Spleen (tissue), 11 donors: ENCODE measurements around the gene DACH1. TPM values are rescaled to one million over a fixed set of nuclear protein-coding genes. Genes with fewer than 3 reads are reported as not detected.

Source experiments
- DNase-seq: peaks from one replicate; pipeline ENCODE4 v3.0.0-alpha.2; 2020
- H3K27ac ChIP-seq, 8 donors: fragments of 200-600 bp; sonication (generic) in 7 of 8; 1 replicate in 4 of 8; 2 replicates in 4 of 8; pipeline versions ENCODE4 v1.5.0 to v1.8.0; 2016 to 2021; ENCODE audit warnings: inconsistent platforms in 4 of 8, mild to moderate bottlenecking in 4 of 8, moderate library complexity in 1 of 8
- H3K27me3 ChIP-seq, 7 donors: fragments of 200-600 bp; sonication (generic) in 6 of 7; replicated peaks in 1 of 7; 1 replicate in 4 of 7; 2 replicates in 3 of 7; pipeline versions ENCODE4 v1.5.0 to v1.8.0; 2016 to 2021; ENCODE audit warnings: inconsistent platforms in 3 of 7, mild to moderate bottlenecking in 1 of 7
- H3K36me3 ChIP-seq, 6 donors: fragments of 200-600 bp; sonication (generic) in 5 of 6; 1 replicate in 4 of 6; 2 replicates in 2 of 6; pipeline versions ENCODE4 v1.5.0 to v1.8.0; 2016 to 2021; ENCODE audit warnings: inconsistent platforms in 2 of 6
- H3K4me1 ChIP-seq, 6 donors: fragments of 200-600 bp; sonication (generic) in 5 of 6; 1 replicate in 3 of 6; 2 replicates in 3 of 6; pipeline versions ENCODE4 v1.5.0 to v1.8.0; 2016 to 2021; ENCODE audit warnings: inconsistent platforms in 3 of 6
- H3K4me3 ChIP-seq, 8 donors: fragments of 200-600 bp; sonication (generic) in 7 of 8; 1 replicate in 4 of 8; 2 replicates in 4 of 8; pipeline versions ENCODE4 v1.5.0 to v1.8.0; 2016 to 2021; ENCODE audit warnings: inconsistent platforms in 4 of 8, mild to moderate bottlenecking in 4 of 8, moderate library complexity in 2 of 8
- H3K9me3 ChIP-seq, 8 donors: fragments of 200-600 bp; sonication (generic) in 7 of 8; 1 replicate in 4 of 8; 2 replicates in 4 of 8; pipeline versions ENCODE4 v1.5.0 to v1.8.0; 2016 to 2021; ENCODE audit warnings: inconsistent platforms in 4 of 8
- POLR2A ChIP-seq, 3 donors: fragments of 450-650 bp; IDR thresholded peaks; one replicate each; pipeline ENCODE4 v1.5.1; 2017; ENCODE audit warnings: antibody characterized with exemption in 3 of 3, mild to moderate bottlenecking in 1 of 3
- POLR2AphosphoS5 ChIP-seq, 3 donors: sonication (generic); formaldehyde crosslinking; IDR thresholded peaks; one replicate each; pipeline ENCODE4 v1.5.1; 2017; ENCODE audit warnings: antibody characterized with exemption in 3 of 3
- WGBS, 5 donors: extraction: QIAGEN DNeasy Blood & Tissue Kit in 3 of 5; methylation state at CpG; one replicate each; pipeline versions ENCODE4 v1.1.5 to v1.1.7; 2013 to 2018; 5-methylcytosine and 5-hydroxymethylcytosine counted together
- intact Hi-C: fragments of 100-400 bp; cut with DNase I; formaldehyde crosslinking; loops from one replicate; pipeline ENCODE4 v1.15.0; 2023; ENCODE audit warnings: low total_unique reads
- polyA plus RNA-seq, 3 donors: library from polyadenylated mRNA; stranded (reverse); fragments of 200-250 nt; gene quantifications; one replicate each; pipeline ENCODE4 v1.2.1, GENCODE V29; 2013
- total RNA-seq, 7 donors: library from RNA; depleted of rRNA in 3 of 7; stranded (reverse); fragments of >200 nt in 3 of 7; fragmentation: NEBNext Ultra II Directional in 4 of 7; extraction: Animal tissue kit (Norgen Biotek cat#: 25700) in 4 of 7; gene quantifications; one replicate each; pipeline versions ENCODE4 v1.1.0 to v1.2.1, GENCODE V29; 2016 to 2021
- TF ChIP-seq, protein P1 (sequence below), 11 experiments: fragments of 200-600 bp in 7 of 11; fragments of 450-650 bp in 4 of 11; sonication (generic) in 4 of 11; IDR thresholded peaks in 8 of 11; conservative IDR thresholded peaks in 3 of 11; 1 replicate in 7 of 11; 2 replicates in 4 of 11; pipeline versions ENCODE4 v1.4.0 to v1.8.0; 2016 to 2021; ENCODE audit warnings: antibody characterized with exemption in 11 of 11, inconsistent platforms in 4 of 11, mild to moderate bottlenecking in 1 of 11
- donor health status: healthy with polysubstance abuse.
- donor health status: DM: no; HTN: no; CAD: no; lungs with moderate emphysema.
- donor health status: DM: no; HTN: no; CAD: no.
- donor health status: Bipolar disorder and iron deficiency.
- donor health status: healthy.
- donor health status: DM: no; HTN: no; CAD: no.
- donor health status: DM: yes; HTN: yes; CAD: no.

DACH1 gene
- total and polyA plus RNA-seq, 10 donors = 0.80 to 18.9 (median 11.4) TPM

DNA sequence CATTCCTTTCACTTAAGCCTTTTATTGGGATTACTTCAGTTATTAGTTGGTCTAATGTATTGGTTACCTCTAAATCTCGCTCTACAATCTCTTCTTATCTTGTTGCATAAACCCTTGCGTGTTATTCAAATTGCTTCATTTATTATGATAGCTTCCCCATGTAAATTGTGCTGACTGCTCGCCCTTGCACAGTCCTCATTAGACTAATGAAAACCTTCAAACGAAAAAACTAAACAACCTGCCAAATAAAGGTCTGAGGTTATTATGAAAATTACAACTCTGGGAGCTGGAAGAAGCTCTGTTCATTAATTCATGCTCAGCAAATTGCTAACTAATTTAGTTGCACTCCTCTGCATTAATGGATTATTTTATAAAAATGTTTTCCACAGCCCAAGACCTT is 320.1 kb downstream of the DACH1 start:
- Histone ChIP-seq H3K27me3 (no peaks in the 10 kb centered on the region), H3K27ac (no peak overlapping the region), H3K4me3 (no peak overlapping the region), H3K36me3 (no peaks in the 10 kb centered on the region), H3K9me3 (no peaks in the 10 kb centered on the region), H3K4me1 (no peaks in the 10 kb centered on the region)
- TF ChIP-seq POLR2A (IDR thresholded peaks at IDR 0.05) (no peak), POLR2AphosphoS5 (IDR thresholded peaks at IDR 0.05) (no peak)
- TF ChIP-seq, protein P1, sequence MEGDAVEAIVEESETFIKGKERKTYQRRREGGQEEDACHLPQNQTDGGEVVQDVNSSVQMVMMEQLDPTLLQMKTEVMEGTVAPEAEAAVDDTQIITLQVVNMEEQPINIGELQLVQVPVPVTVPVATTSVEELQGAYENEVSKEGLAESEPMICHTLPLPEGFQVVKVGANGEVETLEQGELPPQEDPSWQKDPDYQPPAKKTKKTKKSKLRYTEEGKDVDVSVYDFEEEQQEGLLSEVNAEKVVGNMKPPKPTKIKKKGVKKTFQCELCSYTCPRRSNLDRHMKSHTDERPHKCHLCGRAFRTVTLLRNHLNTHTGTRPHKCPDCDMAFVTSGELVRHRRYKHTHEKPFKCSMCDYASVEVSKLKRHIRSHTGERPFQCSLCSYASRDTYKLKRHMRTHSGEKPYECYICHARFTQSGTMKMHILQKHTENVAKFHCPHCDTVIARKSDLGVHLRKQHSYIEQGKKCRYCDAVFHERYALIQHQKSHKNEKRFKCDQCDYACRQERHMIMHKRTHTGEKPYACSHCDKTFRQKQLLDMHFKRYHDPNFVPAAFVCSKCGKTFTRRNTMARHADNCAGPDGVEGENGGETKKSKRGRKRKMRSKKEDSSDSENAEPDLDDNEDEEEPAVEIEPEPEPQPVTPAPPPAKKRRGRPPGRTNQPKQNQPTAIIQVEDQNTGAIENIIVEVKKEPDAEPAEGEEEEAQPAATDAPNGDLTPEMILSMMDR (IDR thresholded peaks at IDR 0.05 in 8 of 11, conservative IDR thresholded peaks at IDR 0.05 in 3 of 11) = no peak
- intact Hi-C loops = no loop called here
- DNase-seq = no peak
- WGBS, 5 donors = 84 to 92% (median 88%) methylated on average over 4 of the region's 4 CpGs

DNA sequence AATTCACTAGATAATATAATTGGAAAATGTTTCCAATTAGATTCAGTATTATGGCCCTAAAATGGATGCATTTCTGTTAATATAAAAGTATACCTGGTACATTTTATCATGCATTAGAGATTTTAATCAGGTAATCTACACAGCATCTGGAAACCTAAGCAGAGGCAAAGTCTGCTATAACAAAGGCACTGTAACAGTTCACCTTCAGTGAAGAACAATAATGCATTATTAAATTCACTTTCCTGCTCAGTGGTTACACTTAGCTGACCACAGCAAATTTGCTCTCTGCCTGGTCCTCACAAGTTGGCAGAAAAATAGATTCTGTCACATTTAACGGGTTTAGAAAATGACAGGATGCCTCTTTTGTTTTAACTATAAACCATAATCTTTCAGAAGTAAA is 326.9 kb downstream of the DACH1 start:
- Histone ChIP-seq H3K27me3 (no peaks in the 10 kb centered on the region), H3K27ac (no peak overlapping the region), H3K4me1 (no peaks in the 10 kb centered on the region), H3K4me3 (no peak overlapping the region), H3K36me3 (no peaks in the 10 kb centered on the region), H3K9me3 (no peaks in the 10 kb centered on the region)
- intact Hi-C loops = no loop called here
- WGBS, 5 donors = 57 to 79% (median 70%) methylated on average over 1 of the region's 1 CpG
- TF ChIP-seq POLR2A (IDR thresholded peaks at IDR 0.05) = no peak
- no peak for TF ChIP-seq POLR2AphosphoS5 (IDR thresholded peaks at IDR 0.05)
- TF ChIP-seq, protein P1 (IDR thresholded peaks at IDR 0.05 in 8 of 11, conservative IDR thresholded peaks at IDR 0.05 in 3 of 11) = no peak
- no peak for DNase-seq

DNA sequence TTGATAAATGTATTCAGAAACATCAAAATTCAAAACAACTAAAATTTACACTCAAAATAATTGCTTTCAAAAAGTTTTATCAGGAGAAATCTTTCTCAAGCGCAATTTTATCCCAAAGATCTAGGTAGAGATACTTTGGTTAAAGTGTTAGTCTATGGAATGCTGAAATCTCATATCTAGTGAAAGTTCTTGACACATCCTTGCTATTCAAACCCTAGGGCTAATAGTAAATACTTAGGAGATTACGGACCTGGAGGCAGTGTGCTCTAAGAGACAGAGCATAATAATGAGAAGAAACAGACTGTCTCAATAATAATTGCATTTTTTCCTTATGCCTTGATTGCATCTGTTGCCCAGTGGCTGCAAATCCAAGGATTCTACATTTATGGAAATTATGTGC is 330.8 kb downstream of the DACH1 start:
- H3K36me3 ChIP-seq = no peaks in the 10 kb centered on the region
- WGBS, 5 donors = 86 to 97% (median 94%) methylated on average over 2 of the region's 2 CpGs
- no peak overlapping the region for H3K4me3 ChIP-seq
- TF ChIP-seq POLR2AphosphoS5 (IDR thresholded peaks at IDR 0.05) (no peak), POLR2A (IDR thresholded peaks at IDR 0.05) (no peak)
- TF ChIP-seq, protein P1 (IDR thresholded peaks at IDR 0.05 in 8 of 11, conservative IDR thresholded peaks at IDR 0.05 in 3 of 11) = no peak
- no peaks in the 10 kb centered on the region for H3K9me3 ChIP-seq
- no peak for DNase-seq
- no peak overlapping the region for H3K27ac ChIP-seq
- H3K4me1 ChIP-seq = no peaks in the 10 kb centered on the region
- H3K27me3 ChIP-seq = no peaks in the 10 kb centered on the region
- intact Hi-C loops = no loop called here

DNA sequence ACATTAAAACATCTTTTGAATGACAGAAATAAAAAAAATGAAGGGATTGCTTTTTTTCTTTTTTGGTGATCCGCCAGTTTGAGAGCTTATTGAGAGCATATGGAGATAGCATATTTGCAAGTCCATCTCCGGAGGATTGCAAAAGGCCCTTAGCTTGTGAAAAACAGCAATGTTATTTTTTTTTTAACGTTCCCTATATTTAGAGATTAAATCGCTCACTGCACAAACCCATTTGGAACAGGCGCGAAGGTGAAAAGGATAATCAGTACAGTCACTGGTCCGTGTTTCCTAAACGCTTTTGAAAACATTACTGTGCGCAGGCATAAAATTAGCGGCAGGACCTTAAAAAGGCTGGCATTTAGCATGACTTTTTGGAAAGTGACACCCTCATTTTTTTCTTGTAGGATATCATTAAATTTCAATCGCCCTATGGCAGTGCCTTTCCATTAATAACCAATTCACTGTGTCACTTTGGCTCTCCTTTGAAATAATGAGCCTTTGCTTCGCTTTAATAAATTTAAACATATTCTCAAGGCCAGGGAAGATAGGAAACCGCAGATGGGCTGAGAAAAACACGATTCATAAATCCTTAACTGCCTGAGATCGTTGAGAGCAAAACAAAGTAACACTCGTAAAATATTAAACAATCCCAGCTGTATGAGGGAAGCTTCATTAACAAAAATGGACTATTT is 342.2 kb downstream of the DACH1 start:
- DNase-seq = no peak
- H3K36me3 ChIP-seq = no peaks in the 10 kb centered on the region
- no peaks in the 10 kb centered on the region for H3K27me3 ChIP-seq
- H3K4me1 ChIP-seq = no peaks in the 10 kb centered on the region
- intact Hi-C loops = no loop called here
- no peaks in the 10 kb centered on the region for H3K9me3 ChIP-seq
- no peak overlapping the region for H3K27ac ChIP-seq
- WGBS, 5 donors = 87 to 93% (median 87%) methylated on average over 16 of the region's 16 CpGs
- TF ChIP-seq POLR2A (IDR thresholded peaks at IDR 0.05) (no peak), POLR2AphosphoS5 (IDR thresholded peaks at IDR 0.05) (no peak)
- TF ChIP-seq, protein P1 (IDR thresholded peaks at IDR 0.05 in 8 of 11, conservative IDR thresholded peaks at IDR 0.05 in 3 of 11) = no peak
- H3K4me3 ChIP-seq = no peak overlapping the region
